Suprapubic skin (tissue), 4 donors: ENCODE results near the gene CDH1. TPM values are rescaled to one million over a fixed set of nuclear protein-coding genes. Genes with fewer than 3 reads are reported as not detected.

Source experiments
- DNase-seq, 2 donors: peaks; one replicate each; pipeline ENCODE4 v3.0.0-alpha.2; 2019; ENCODE audit warnings: low spot score in 2 of 2
- H3K27ac ChIP-seq: fragments of 200-600 bp; sonication (generic); one replicate; pipeline ENCODE4 v1.5.1; 2019
- H3K27me3 ChIP-seq: fragments of 200-600 bp; sonication (generic); one replicate; pipeline ENCODE4 v1.5.1; 2019
- H3K36me3 ChIP-seq: fragments of 200-600 bp; sonication (generic); one replicate; pipeline ENCODE4 v1.5.1; 2019
- H3K4me1 ChIP-seq: fragments of 200-600 bp; sonication (generic); one replicate; pipeline ENCODE4 v1.5.1; 2019
- H3K4me3 ChIP-seq: fragments of 200-600 bp; sonication (generic); one replicate; pipeline ENCODE4 v1.5.1; 2019; ENCODE audit warnings: mild to moderate bottlenecking
- H3K9me3 ChIP-seq: fragments of 200-600 bp; sonication (generic); one replicate; pipeline ENCODE4 v1.5.1; 2019
- EP300 ChIP-seq: sonication (generic); formaldehyde crosslinking; IDR thresholded peaks from one replicate; pipeline ENCODE4 v1.6.1; 2017; ENCODE audit warnings: antibody characterized with exemption
- POLR2A ChIP-seq, 2 donors: fragments of 450-650 bp; IDR thresholded peaks; one replicate each; pipeline ENCODE4 v1.6.1; 2017; ENCODE audit warnings: antibody characterized with exemption in 2 of 2, mild to moderate bottlenecking in 2 of 2, moderate library complexity in 2 of 2
- POLR2AphosphoS5 ChIP-seq, 3 donors: sonication (generic); formaldehyde crosslinking; IDR thresholded peaks; one replicate each; pipeline ENCODE4 v1.6.1; 2017; ENCODE audit warnings: antibody characterized with exemption in 3 of 3
- WGBS: methylation state at CpG from one replicate; pipeline ENCODE4 v1.1.5; 2018; 5-methylcytosine and 5-hydroxymethylcytosine counted together
- total RNA-seq, 4 donors: library from RNA; depleted of rRNA; stranded (reverse); fragments of >200 nt; gene quantifications; one replicate each; pipeline ENCODE4 v1.1.0, GENCODE V29; 2016
- TF ChIP-seq, protein P1 (sequence below), 2 donors: fragments of 200-600 bp in 1 of 2; fragments of 450-650 bp in 1 of 2; sonication (generic) in 1 of 2; IDR thresholded peaks; one replicate each; pipeline ENCODE4 v1.5.1; 2016 to 2019; ENCODE audit warnings: antibody characterized with exemption in 2 of 2, mild to moderate bottlenecking in 1 of 2, moderate library complexity in 1 of 2

Gene CDH1
- total RNA-seq, 4 donors from 2014 or later = 175 to 248 (median 223) TPM

DNA sequence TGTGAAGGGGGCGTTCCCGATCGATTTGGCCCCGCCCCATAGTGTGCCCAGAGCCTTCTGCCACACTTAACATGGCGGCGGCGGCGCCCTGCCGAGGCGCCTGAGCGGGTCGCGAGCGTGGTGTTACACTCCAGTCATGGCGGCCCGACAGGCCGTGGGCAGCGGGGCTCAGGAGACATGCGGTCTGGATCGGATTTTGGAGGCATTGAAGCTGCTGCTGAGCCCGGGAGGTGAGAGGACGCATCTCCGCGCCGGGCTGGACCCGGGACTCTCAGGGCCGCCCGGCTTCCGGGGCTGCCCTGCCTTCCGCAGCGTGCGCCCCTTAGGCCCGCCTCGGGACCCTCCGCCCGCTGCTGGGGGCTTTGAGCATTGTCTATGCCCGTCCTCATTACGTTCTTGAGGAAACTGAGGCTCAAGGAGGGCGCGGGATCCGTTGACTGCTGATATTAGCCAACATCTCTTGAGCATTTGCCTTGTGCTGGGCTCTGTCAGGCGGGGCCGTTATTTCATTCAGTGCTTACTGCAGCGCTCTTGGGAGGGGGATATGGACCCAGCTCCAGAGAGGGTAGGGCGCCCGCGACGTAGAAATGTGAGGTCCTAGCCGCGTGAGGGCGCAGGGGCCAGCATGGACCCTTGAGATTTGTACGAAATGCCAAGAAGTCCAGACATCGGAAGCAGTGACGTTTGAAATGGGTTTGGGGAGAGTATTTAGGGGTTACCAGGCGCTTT lies 106.6 kb downstream of the CDH1 start, which contains the start of gene TANGO6:
Gene TANGO6 (plus strand): TSS at position 50 of the 729 bp plus-strand sequence. CDS start 87 bp downstream, at position 137.
- Histone ChIP-seq H3K9me3 (no peaks in the 10 kb centered on the region), H3K4me1 (peaks cover 10% of the 10 kb centered on the region), H3K36me3 (no peaks in the 10 kb centered on the region), H3K27me3 (no peaks in the 10 kb centered on the region), H3K27ac (peak within 1 kb of the TSS; percentile 86), H3K4me3 (peak within 1 kb of the TSS; percentile 92)
- DNase-seq = peak; percentile 90 to 91
- TF ChIP-seq POLR2AphosphoS5 (IDR thresholded peaks at IDR 0.05) (peak in 1 of 3 donors; percentile 93), EP300 (no peak)
- WGBS = under 1% methylated on average over 28 of the region's 55 CpGs

GRCh38 chr16:68844211-68844564 lies 107.1 kb downstream of the CDH1 start:
- Histone ChIP-seq H3K27ac (peak overlapping the region; percentile 86), H3K4me1 (peaks cover 10% of the 10 kb centered on the region), H3K27me3 (no peaks in the 10 kb centered on the region), H3K9me3 (no peaks in the 10 kb centered on the region), H3K4me3 (peak overlapping the region; percentile 92), H3K36me3 (no peaks in the 10 kb centered on the region)
- no peak for TF ChIP-seq POLR2AphosphoS5 (IDR thresholded peaks at IDR 0.05)
- TF ChIP-seq POLR2A (IDR thresholded peaks at IDR 0.05) = no peak
- TF ChIP-seq EP300 = no peak
- TF ChIP-seq, protein P1, sequence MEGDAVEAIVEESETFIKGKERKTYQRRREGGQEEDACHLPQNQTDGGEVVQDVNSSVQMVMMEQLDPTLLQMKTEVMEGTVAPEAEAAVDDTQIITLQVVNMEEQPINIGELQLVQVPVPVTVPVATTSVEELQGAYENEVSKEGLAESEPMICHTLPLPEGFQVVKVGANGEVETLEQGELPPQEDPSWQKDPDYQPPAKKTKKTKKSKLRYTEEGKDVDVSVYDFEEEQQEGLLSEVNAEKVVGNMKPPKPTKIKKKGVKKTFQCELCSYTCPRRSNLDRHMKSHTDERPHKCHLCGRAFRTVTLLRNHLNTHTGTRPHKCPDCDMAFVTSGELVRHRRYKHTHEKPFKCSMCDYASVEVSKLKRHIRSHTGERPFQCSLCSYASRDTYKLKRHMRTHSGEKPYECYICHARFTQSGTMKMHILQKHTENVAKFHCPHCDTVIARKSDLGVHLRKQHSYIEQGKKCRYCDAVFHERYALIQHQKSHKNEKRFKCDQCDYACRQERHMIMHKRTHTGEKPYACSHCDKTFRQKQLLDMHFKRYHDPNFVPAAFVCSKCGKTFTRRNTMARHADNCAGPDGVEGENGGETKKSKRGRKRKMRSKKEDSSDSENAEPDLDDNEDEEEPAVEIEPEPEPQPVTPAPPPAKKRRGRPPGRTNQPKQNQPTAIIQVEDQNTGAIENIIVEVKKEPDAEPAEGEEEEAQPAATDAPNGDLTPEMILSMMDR (IDR thresholded peaks at IDR 0.05) = no peak
- DNase-seq = no peak
- WGBS = 6% methylated on average over 6 of the region's 6 CpGs

DNA sequence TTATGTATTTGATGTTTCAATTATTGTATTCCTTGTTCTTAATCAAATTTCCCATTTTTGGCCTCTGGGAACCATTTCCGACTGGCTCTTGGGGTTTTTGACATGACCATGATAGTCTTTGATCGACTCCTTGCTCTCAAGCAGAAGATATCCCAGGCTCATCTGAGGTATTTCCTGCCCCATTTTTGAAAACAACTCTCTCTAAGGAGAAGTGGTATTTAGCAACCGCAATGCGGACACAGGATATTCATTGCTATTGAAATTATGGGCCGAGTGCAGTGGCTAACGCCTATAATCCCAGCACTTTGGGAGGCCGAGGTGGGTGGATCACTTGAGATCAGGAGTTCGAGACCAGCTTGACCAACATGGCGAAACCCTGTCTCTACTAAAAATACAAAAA lies 111.7 kb downstream of the CDH1 start:
- H3K4me3 ChIP-seq = no peak overlapping the region
- H3K4me1 ChIP-seq = peaks cover 8% of the 10 kb centered on the region
- no peaks in the 10 kb centered on the region for H3K9me3 ChIP-seq
- H3K27ac ChIP-seq = no peak overlapping the region
- H3K27me3 ChIP-seq = no peaks in the 10 kb centered on the region
- DNase-seq = no peak
- no peaks in the 10 kb centered on the region for H3K36me3 ChIP-seq
- TF ChIP-seq POLR2A (IDR thresholded peaks at IDR 0.05) (no peak), EP300 (no peak), POLR2AphosphoS5 (IDR thresholded peaks at IDR 0.05) (no peak)
- TF ChIP-seq, protein P1 (IDR thresholded peaks at IDR 0.05) = no peak
- WGBS = 93% methylated on average over 9 of the region's 9 CpGs

DNA sequence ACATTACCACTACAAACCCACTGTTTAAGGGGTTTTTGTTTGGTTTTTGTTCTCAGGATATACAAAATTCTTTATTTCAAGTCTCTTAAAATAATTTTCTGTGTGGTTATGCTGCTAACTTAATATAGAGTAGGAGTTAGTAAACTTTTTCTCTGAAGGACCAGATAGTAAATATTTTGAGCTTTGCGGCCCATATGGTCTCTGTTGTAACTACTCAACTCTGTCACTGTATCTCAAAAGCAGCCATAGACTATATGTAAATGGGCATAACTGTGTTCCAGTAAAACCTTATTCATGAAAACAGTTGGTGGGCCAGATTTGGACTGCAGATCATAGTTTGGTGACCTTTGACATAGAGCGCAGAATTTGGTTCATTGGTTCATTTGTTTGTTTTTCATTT lies 113.4 kb downstream of the CDH1 start:
- Histone ChIP-seq H3K36me3 (no peaks in the 10 kb centered on the region), H3K9me3 (no peaks in the 10 kb centered on the region), H3K27me3 (no peaks in the 10 kb centered on the region), H3K4me3 (no peak overlapping the region), H3K27ac (no peak overlapping the region), H3K4me1 (no peaks in the 10 kb centered on the region)
- DNase-seq = no peak
- TF ChIP-seq POLR2AphosphoS5 (IDR thresholded peaks at IDR 0.05) (no peak), POLR2A (IDR thresholded peaks at IDR 0.05) (no peak), EP300 (no peak)
- TF ChIP-seq, protein P1 (IDR thresholded peaks at IDR 0.05) = no peak
- 94% methylated on average over 2 of the region's 2 CpGs for WGBS

- 86% methylated on average over 2 of the region's 2 CpGs for WGBS
- H3K9me3 ChIP-seq = no peaks in the 10 kb centered on the region
- no peak for TF ChIP-seq POLR2A (IDR thresholded peaks at IDR 0.05)
- no peak for TF ChIP-seq POLR2AphosphoS5 (IDR thresholded peaks at IDR 0.05)
- no peak for TF ChIP-seq EP300
- TF ChIP-seq, protein P1 (IDR thresholded peaks at IDR 0.05) = no peak
- no peak overlapping the region for H3K27ac ChIP-seq
- no peaks in the 10 kb centered on the region for H3K36me3 ChIP-seq
- no peak overlapping the region for H3K4me3 ChIP-seq
- DNase-seq = no peak
- H3K27me3 ChIP-seq = no peaks in the 10 kb centered on the region
- peaks cover 3% of the 10 kb centered on the region for H3K4me1 ChIP-seq
Measured at GRCh38 chr16:68851601-68852000, 114.5 kb downstream of the CDH1 start.
